DMS153 (cell line): Measurements from ENCODE around the gene ACOX1.
A peak's percentile ranks its signal among the peaks of the same experiment; 100 is the strongest.

Source experiments
- DNase-seq: peaks from one replicate; lab custom pipeline; 2025; lab: John Stamatoyannopoulos, UW

ACOX1 gene

GRCh38 chr17:76008630-76009425 is 29.9 kb upstream of the ACOX1 start:
- no peak for DNase-seq

GRCh38 chr17:76008208-76008607 is 29.2 kb upstream of the ACOX1 start:
- DNase-seq, result no peak

- no peak for DNase-seq
Measured at GRCh38 chr17:76007850-76008165, 28.8 kb upstream of the ACOX1 start.

GRCh38 chr17:76007131-76007849 is 28.3 kb upstream of the ACOX1 start:
- no peak for DNase-seq

GRCh38 chr17:76005263-76006149 is 26.5 kb upstream of the ACOX1 start:
- peak; percentile 24 for DNase-seq

- no peak for DNase-seq
Measured at GRCh38 chr17:76004750-76005262, 25.8 kb upstream of the ACOX1 start.

- no peak for DNase-seq
Measured at GRCh38 chr17:76003915-76004314, 24.9 kb upstream of the ACOX1 start.

GRCh38 chr17:76002100-76002499 is 23.1 kb upstream of the ACOX1 start:
- DNase-seq, result no peak

GRCh38 chr17:76000755-76001521 is 22.0 kb upstream of the ACOX1 start, which contains the start of gene CDK3:
Gene CDK3 (plus strand): TSS chr17:76000855. CDS start chr17:76001426, 571 bp downstream.
- no peak for DNase-seq

GRCh38 chr17:76000016-76000754 is 21.2 kb upstream of the ACOX1 start:
- DNase-seq, result no peak

- no peak for DNase-seq
Measured at GRCh38 chr17:75998327-75998795, 19.4 kb upstream of the ACOX1 start.

- DNase-seq, result no peak
Measured at GRCh38 chr17:75996665-75997590, 18.0 kb upstream of the ACOX1 start.

- DNase-seq, result no peak
Measured at GRCh38 chr17:75995385-75995925, 16.5 kb upstream of the ACOX1 start.

GRCh38 chr17:75994802-75995370 is 15.9 kb upstream of the ACOX1 start:
- DNase-seq, result no peak

- DNase-seq, result no peak
Measured at GRCh38 chr17:75991396-75991795, 12.4 kb upstream of the ACOX1 start.

GRCh38 chr17:75987041-75987440 is 8.1 kb upstream of the ACOX1 start:
- DNase-seq, result no peak

GRCh38 chr17:75985986-75986385 is 7.0 kb upstream of the ACOX1 start:
- no peak for DNase-seq

- no peak for DNase-seq
Measured at GRCh38 chr17:75983501-75984181, 4.7 kb upstream of the ACOX1 start.
